Measurements from ENCODE around the gene ZSWIM5.

DNA sequence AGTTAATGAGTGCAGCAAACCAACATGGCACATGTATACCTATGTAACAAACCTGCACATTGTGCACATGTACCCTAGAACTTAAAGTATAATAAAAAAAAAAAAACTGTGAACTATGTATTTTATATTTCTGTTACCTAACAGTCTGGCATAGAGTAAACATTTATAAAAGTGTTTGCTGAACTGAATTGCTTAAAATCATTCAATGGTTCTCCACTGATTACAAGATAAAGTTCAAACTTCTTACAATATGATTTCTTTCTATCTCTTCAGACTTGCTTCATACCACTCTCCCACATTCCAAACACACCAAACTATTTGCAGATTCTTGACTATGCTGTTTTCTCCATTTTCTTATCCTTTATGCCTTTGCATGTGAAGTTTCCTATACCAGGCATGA lies 104.5 kb downstream of the ZSWIM5 start:
- no peak for TF ChIP-seq CTCF (IDR thresholded peaks at IDR 0.05)
- no peak for TF ChIP-seq POLR2A (IDR thresholded peaks at IDR 0.05)
- no peak for TF ChIP-seq POLR2AphosphoS5 (IDR thresholded peaks at IDR 0.05; ENCODE audit: insufficient read depth in 1 of 2, low read depth in 1 of 2)
